Suprapubic skin (tissue), 4 donors: Measurements from ENCODE around the gene MLLT10. TPM values are rescaled to one million over a fixed set of nuclear protein-coding genes. Genes with fewer than 3 reads are reported as not detected.
"Not testable (repeated sequence)": the region's sequence is repeated elsewhere in the genome, so short reads cannot be mapped to it uniquely, and the experiment has no call there.

Experiments
- DNase-seq, 2 donors: peaks; one replicate each; pipeline ENCODE4 v3.0.0-alpha.2; 2019; ENCODE audit warnings: low spot score in 2 of 2
- H3K27ac ChIP-seq: fragments of 200-600 bp; sonication (generic); one replicate; pipeline ENCODE4 v1.5.1; 2019
- H3K27me3 ChIP-seq: fragments of 200-600 bp; sonication (generic); one replicate; pipeline ENCODE4 v1.5.1; 2019
- H3K36me3 ChIP-seq: fragments of 200-600 bp; sonication (generic); one replicate; pipeline ENCODE4 v1.5.1; 2019
- H3K4me1 ChIP-seq: fragments of 200-600 bp; sonication (generic); one replicate; pipeline ENCODE4 v1.5.1; 2019
- H3K4me3 ChIP-seq: fragments of 200-600 bp; sonication (generic); one replicate; pipeline ENCODE4 v1.5.1; 2019; ENCODE audit warnings: mild to moderate bottlenecking
- H3K9me3 ChIP-seq: fragments of 200-600 bp; sonication (generic); one replicate; pipeline ENCODE4 v1.5.1; 2019
- EP300 ChIP-seq: sonication (generic); formaldehyde crosslinking; IDR thresholded peaks from one replicate; pipeline ENCODE4 v1.6.1; 2017; ENCODE audit warnings: antibody characterized with exemption
- POLR2A ChIP-seq, 2 donors: fragments of 450-650 bp; IDR thresholded peaks; one replicate each; pipeline ENCODE4 v1.6.1; 2017; ENCODE audit warnings: antibody characterized with exemption in 2 of 2, mild to moderate bottlenecking in 2 of 2, moderate library complexity in 2 of 2
- POLR2AphosphoS5 ChIP-seq, 3 donors: sonication (generic); formaldehyde crosslinking; IDR thresholded peaks; one replicate each; pipeline ENCODE4 v1.6.1; 2017; ENCODE audit warnings: antibody characterized with exemption in 3 of 3
- WGBS: methylation state at CpG from one replicate; pipeline ENCODE4 v1.1.5; 2018; 5-methylcytosine and 5-hydroxymethylcytosine counted together
- total RNA-seq, 4 donors: library from RNA; depleted of rRNA; stranded (reverse); fragments of >200 nt; gene quantifications; one replicate each; pipeline ENCODE4 v1.1.0, GENCODE V29; 2016
- TF ChIP-seq, protein P1 (sequence below), 2 donors: fragments of 200-600 bp in 1 of 2; fragments of 450-650 bp in 1 of 2; sonication (generic) in 1 of 2; IDR thresholded peaks; one replicate each; pipeline ENCODE4 v1.5.1; 2016 to 2019; ENCODE audit warnings: antibody characterized with exemption in 2 of 2, mild to moderate bottlenecking in 1 of 2, moderate library complexity in 1 of 2

The MLLT10 gene
- total RNA-seq, 4 donors from 2014 or later = 58.0 to 97.8 (median 64.4) TPM

DNA sequence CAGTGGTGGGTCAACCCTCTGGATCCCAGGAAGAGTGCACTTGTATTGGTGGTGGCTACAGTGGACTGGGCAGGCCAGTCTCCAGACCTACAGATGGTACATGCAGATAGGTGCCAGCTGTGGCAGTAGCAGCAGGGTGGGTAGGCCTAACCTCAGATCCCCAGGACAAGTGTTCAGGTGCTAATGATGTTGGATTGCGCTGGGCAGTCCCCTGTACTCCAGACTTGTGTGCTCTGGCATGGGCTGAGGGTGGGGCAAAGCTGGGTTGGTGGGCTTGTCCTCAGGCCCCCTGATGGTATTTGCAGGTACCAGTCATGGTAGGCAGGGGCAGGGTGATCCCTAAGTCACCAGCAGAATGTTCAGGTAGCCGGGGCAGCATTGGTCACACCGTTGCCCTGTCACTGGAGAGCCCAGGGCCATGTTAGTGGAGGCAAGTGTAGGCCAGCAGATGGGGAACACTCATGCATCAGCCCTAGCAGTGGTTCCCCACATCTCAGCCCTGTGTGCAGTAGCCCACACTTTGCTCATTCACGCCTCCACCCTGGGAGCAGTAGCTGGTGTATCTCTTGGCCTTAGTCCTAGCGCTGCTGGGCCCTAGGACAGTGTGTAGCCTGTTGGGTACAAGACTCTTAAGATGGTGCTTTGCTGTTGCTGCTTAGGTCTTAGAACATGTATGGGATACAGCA, 171.3 kb downstream of the MLLT10 start:
- Histone ChIP-seq H3K27ac (no peak overlapping the region), H3K4me3 (no peak overlapping the region), H3K4me1 (peaks cover 3% of the 10 kb centered on the region), H3K36me3 (peaks cover 19% of the 10 kb centered on the region), H3K9me3 (peaks cover 8% of the 10 kb centered on the region), H3K27me3 (no peaks in the 10 kb centered on the region)
- WGBS = 100% methylated on average over 2 of the region's 5 CpGs
- TF ChIP-seq EP300 (no peak), POLR2A (IDR thresholded peaks at IDR 0.05) (no peak), POLR2AphosphoS5 (IDR thresholded peaks at IDR 0.05) (no peak)
- TF ChIP-seq, protein P1, sequence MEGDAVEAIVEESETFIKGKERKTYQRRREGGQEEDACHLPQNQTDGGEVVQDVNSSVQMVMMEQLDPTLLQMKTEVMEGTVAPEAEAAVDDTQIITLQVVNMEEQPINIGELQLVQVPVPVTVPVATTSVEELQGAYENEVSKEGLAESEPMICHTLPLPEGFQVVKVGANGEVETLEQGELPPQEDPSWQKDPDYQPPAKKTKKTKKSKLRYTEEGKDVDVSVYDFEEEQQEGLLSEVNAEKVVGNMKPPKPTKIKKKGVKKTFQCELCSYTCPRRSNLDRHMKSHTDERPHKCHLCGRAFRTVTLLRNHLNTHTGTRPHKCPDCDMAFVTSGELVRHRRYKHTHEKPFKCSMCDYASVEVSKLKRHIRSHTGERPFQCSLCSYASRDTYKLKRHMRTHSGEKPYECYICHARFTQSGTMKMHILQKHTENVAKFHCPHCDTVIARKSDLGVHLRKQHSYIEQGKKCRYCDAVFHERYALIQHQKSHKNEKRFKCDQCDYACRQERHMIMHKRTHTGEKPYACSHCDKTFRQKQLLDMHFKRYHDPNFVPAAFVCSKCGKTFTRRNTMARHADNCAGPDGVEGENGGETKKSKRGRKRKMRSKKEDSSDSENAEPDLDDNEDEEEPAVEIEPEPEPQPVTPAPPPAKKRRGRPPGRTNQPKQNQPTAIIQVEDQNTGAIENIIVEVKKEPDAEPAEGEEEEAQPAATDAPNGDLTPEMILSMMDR (IDR thresholded peaks at IDR 0.05) = no peak
- DNase-seq = no peak

DNA sequence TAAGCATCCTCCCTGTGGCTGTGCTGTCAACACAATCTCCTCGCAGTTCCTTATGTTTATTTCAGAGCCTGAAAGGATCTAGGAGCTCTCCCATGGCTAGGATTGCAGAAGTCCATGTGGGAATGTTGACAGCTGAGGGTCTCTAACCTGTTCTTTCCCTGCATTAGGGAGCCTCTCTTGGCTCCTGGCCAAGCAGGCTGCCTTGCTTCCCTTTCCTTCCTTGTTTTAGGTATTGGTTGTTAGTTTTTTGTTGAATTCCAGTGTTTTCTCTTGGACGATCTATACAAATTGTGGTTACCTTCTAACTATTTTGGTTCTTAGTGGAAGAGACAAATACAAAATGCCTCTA, 171.8 kb downstream of the MLLT10 start:
- H3K4me3 ChIP-seq = no peak overlapping the region
- 87% methylated on average over 2 of the region's 2 CpGs for WGBS
- H3K27ac ChIP-seq = no peak overlapping the region
- peaks cover 3% of the 10 kb centered on the region for H3K4me1 ChIP-seq
- TF ChIP-seq POLR2A (IDR thresholded peaks at IDR 0.05) (no peak), POLR2AphosphoS5 (IDR thresholded peaks at IDR 0.05) (no peak), EP300 (no peak)
- TF ChIP-seq, protein P1 (IDR thresholded peaks at IDR 0.05) = no peak
- no peak for DNase-seq
- H3K36me3 ChIP-seq = peaks cover 16% of the 10 kb centered on the region
- H3K9me3 ChIP-seq = peaks cover 3% of the 10 kb centered on the region
- H3K27me3 ChIP-seq = no peaks in the 10 kb centered on the region

DNA sequence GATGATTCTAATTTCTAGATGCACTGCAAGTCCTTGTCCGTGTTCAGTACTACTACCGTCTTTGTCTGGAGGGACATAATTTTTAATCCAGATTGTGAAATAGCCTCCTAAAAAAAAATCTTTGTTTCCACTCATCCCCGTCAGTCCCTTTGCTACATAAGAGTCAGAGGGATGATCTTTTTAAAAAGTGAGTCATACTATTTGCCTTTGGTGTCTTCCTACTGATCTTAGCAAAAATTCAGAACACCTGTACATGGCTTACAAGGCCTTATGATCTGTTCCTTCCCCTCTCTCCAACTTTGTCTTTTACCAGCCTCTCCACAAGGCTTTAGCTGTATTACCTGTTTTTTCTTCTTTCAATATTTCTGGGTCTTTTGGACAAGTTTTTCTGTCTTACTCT, 173.5 kb downstream of the MLLT10 start:
- 91% methylated on average over 3 of the region's 3 CpGs for WGBS
- H3K9me3 ChIP-seq = no peaks in the 10 kb centered on the region
- no peak overlapping the region for H3K27ac ChIP-seq
- DNase-seq = no peak
- peaks cover 16% of the 10 kb centered on the region for H3K36me3 ChIP-seq
- TF ChIP-seq, protein P1 (IDR thresholded peaks at IDR 0.05) = no peak
- no peak for TF ChIP-seq POLR2AphosphoS5 (IDR thresholded peaks at IDR 0.05)
- TF ChIP-seq POLR2A (IDR thresholded peaks at IDR 0.05) = no peak
- TF ChIP-seq EP300 = no peak
- peaks cover 3% of the 10 kb centered on the region for H3K4me1 ChIP-seq
- H3K27me3 ChIP-seq = no peaks in the 10 kb centered on the region
- H3K4me3 ChIP-seq = no peak overlapping the region

DNA sequence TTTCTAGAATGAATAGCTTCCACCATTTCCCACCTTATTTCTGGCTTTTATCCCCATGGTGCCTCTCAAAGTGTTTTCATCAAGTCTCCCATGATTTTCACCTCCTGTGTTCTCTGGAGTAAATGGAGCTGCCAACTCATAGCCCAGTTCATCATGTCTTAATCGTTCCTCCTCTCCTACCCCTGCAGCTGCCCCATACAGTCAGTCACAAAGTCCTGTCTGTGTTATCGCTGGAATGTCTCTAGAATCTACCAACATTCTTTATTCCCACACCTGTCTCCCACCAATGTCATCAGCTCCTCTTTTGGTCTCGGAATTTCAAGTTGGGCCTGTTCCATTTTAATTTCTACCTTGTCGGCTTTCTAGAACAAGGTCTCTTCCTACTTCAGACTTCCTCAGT, 178.9 kb downstream of the MLLT10 start:
- no peak for DNase-seq
- TF ChIP-seq POLR2A (IDR thresholded peaks at IDR 0.05) = no peak
- TF ChIP-seq, protein P1 (IDR thresholded peaks at IDR 0.05) = no peak
- TF ChIP-seq POLR2AphosphoS5 (IDR thresholded peaks at IDR 0.05) = no peak
- no peak for TF ChIP-seq EP300
- no peak overlapping the region for H3K4me3 ChIP-seq
- 91% methylated on average over 4 of the region's 4 CpGs for WGBS
- H3K27me3 ChIP-seq = no peaks in the 10 kb centered on the region
- H3K9me3 ChIP-seq = no peaks in the 10 kb centered on the region
- H3K36me3 ChIP-seq = peaks cover 44% of the 10 kb centered on the region
- peaks cover 2% of the 10 kb centered on the region for H3K4me1 ChIP-seq
- no peak overlapping the region for H3K27ac ChIP-seq

DNA sequence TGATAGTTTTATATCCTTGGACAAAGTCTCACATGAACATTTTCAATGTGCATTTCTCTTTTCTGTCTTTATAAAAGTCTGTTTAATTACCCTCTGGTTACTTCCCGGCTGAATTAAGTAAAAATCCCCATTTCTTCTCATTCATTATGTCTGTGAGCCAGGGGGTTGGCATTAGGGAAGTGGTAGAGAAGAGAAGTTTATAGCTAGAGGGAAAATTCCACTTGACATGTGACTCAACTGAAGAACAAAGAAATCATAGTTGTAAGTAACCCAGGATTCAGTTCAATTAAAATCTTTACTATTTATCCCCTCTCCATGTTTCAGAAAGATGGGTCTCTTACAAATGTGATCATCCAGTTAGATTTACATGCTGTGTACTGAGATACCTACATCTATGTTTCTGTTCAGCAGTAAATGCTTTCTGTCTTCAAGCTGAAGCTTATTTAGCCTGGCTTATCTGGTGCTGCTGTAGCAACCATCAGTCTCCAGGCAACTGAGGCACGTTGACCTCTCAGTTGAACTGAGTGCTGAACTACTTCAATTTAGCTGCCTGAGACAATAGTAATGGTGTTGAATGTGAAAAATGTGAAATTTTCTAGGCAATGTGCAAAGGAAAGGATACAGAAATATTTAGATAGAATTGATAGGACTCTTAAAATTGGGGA, 181.6 kb downstream of the MLLT10 start:
- DNase-seq = no peak
- Histone ChIP-seq H3K9me3 (no peaks in the 10 kb centered on the region), H3K27ac (no peak overlapping the region), H3K4me1 (peaks cover 2% of the 10 kb centered on the region), H3K36me3 (peaks cover 43% of the 10 kb centered on the region), H3K27me3 (no peaks in the 10 kb centered on the region), H3K4me3 (no peak overlapping the region)
- 42% methylated on average over 2 of the region's 2 CpGs for WGBS
- TF ChIP-seq, protein P1 (IDR thresholded peaks at IDR 0.05) = no peak
- no peak for TF ChIP-seq POLR2A (IDR thresholded peaks at IDR 0.05)
- TF ChIP-seq EP300 = no peak
- TF ChIP-seq POLR2AphosphoS5 (IDR thresholded peaks at IDR 0.05) = no peak

DNA sequence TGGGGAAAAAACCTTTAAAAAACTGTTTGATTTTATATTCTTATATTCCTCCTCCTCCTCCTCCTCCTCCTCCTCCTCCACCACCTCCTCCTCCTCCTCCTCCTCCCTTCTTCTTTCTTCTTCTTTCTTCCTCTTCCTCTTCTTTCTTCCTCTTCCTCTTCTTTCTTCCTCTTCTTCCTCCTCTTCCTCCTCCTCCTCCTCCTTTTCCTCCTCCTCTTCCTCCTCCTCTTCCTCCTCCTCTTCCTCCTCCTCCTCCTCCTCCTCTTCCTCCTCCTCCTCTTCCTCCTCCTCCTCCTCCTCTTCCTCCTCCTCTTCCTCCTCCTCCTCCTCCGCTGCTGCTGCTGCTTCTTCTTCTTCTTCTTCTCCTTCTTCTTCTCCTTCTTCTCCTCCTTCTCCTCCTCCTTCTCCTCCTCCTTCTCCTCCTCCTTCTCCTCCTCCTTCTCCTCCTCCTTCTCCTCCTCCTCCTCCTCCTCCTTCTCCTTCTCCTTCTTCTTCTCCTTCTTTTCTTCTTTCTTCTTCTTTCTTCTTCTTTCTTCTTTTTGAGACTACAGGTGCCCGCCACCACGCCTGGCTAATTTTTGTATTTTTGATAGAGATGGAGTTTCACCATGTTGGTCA, 183.5 kb downstream of the MLLT10 start:
- DNase-seq, H3K9me3 ChIP-seq, H3K4me1 ChIP-seq, H3K27ac ChIP-seq, H3K4me3 ChIP-seq, H3K27me3 ChIP-seq: not testable (repeated sequence)
- peaks cover 43% of the 10 kb centered on the region for H3K36me3 ChIP-seq
- WGBS = 92% methylated on average over 3 of the region's 3 CpGs
